ENCODE measurements around the gene GRM4.

The GRM4 gene

GRCh38 chr6:33991610-33992009, 154.3 kb downstream of the GRM4 start:
- no peak for DNase-seq

GRCh38 chr6:33990061-33990541, 155.8 kb downstream of the GRM4 start:
- no peak for DNase-seq

- no peak for DNase-seq
These were observed 156.7 kb downstream of the GRM4 start for GRCh38 chr6:33989016-33989854.

- no peak for DNase-seq
These were observed 157.5 kb downstream of the GRM4 start for GRCh38 chr6:33988121-33989015.

GRCh38 chr6:33987531-33988021, 158.3 kb downstream of the GRM4 start:
- no peak for DNase-seq

- DNase-seq = no peak
These were observed 159.9 kb downstream of the GRM4 start for GRCh38 chr6:33985947-33986346.

- no peak for DNase-seq
These were observed 160.6 kb downstream of the GRM4 start for GRCh38 chr6:33985313-33985751.

GRCh38 chr6:33984466-33985312, 161.2 kb downstream of the GRM4 start:
- DNase-seq = no peak

GRCh38 chr6:33983721-33984465, 162.0 kb downstream of the GRM4 start:
- DNase-seq = no peak

- DNase-seq = peak in 1 of 2 donors; percentile 7
These were observed 162.7 kb downstream of the GRM4 start for GRCh38 chr6:33983109-33983716.

GRCh38 chr6:33981861-33982260, 164.0 kb downstream of the GRM4 start:
- no peak for DNase-seq

- DNase-seq = no peak
These were observed 164.5 kb downstream of the GRM4 start for GRCh38 chr6:33981421-33981820.

- DNase-seq = no peak
These were observed 165.4 kb downstream of the GRM4 start for GRCh38 chr6:33980176-33981175.

GRCh38 chr6:33979750-33980149, 166.1 kb downstream of the GRM4 start:
- DNase-seq = no peak

- no peak for DNase-seq
These were observed 167.3 kb downstream of the GRM4 start for GRCh38 chr6:33978412-33979150.

GRCh38 chr6:33977606-33978411, 168.1 kb downstream of the GRM4 start:
- no peak for DNase-seq

GRCh38 chr6:33976437-33977360, 169.2 kb downstream of the GRM4 start:
- no peak for DNase-seq

All from CD4-positive, alpha-beta T cell treated with Interleukin-1 beta for 1 hour (primary cell).